Measurements from ENCODE around the gene GAL3ST2.
"Not testable (repeated sequence)": the region's sequence is repeated elsewhere in the genome, so short reads cannot be mapped to it uniquely, and the experiment has no call there.

Gene GAL3ST2

DNA sequence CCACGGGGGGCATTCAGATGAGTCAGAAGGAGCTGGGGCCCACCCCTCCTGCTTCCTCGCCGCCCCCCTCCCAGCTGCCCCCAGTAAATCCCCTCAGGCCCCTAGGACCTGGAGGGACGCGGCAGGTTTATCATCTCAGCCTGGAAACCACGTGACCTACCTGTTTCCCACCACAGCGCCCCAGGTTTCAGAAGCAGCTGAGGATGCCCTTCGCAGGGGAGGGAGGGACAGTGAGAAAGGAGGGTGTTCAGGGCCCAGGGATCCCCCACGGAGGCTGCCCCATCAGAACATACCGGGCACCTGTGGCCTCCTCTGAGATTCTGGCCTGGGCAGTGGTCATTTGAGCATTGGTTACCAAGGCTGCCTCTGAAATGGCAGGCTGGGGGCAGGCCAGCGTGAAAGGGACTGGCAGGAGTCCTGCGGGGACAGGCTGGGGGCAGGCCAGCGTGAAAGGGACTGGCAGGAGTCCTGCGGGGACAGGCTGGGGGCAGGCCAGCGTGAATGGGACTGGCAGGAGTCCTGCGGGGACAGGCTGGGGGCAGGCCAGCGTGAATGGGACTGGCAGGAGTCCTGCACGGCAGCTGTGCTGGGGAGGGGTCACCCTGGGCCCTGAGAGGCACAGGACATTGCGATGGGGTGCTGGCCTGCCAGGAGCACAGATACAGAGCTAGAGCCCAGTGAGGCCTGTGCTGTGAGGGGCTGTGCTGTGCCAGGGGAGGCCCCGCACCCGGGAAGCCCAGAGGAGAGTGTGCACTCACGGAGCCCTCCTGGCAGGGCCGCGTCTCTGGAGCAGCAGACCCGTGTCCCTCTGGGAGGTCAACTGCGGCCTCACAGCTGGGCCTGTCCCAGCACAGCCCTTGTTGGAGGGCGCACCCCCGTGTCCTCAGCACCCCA is 33.9 kb downstream of the GAL3ST2 start:
- DNase-seq = no peak

DNA sequence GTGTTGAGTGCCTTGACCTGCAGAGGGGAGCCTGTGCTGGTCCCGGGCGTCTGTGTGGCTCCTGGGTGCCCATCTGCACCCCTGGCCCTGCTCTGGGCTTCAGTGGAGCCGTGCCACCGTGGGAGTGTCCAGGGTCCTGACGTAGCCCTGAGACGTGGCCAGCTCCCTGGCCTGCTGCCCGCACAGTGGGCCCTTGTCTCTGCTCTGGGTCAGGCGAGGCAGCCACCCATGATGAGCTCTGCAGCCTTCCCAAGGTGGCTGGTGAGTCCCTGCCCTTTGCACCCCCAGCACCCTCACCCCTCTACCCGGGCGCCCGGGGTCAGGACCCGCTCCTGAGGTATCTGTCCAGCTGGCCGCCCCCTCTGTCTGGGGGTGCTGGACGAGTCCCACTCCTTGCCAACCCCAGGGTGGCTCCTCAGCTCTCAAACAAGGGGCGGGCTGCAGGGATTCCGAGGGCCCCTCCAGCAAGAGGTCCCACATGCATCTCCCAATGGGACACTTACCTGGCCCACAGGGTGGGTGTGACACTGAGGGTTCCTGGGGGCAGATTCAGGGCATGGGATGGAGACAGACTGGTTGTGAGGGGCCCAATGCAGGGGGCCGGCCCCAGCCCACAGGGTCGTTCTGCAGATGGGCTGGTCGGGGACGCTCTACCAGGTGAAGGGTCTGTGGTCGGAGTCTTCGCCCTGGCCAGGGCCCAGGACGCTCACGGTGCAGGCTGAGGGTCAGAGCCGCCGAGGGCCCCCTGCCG is 34.8 kb downstream of the GAL3ST2 start:
- no peak for DNase-seq

GRCh38 chr2:241811952-241812729 is 35.5 kb downstream of the GAL3ST2 start:
- DNase-seq = no peak

DNA sequence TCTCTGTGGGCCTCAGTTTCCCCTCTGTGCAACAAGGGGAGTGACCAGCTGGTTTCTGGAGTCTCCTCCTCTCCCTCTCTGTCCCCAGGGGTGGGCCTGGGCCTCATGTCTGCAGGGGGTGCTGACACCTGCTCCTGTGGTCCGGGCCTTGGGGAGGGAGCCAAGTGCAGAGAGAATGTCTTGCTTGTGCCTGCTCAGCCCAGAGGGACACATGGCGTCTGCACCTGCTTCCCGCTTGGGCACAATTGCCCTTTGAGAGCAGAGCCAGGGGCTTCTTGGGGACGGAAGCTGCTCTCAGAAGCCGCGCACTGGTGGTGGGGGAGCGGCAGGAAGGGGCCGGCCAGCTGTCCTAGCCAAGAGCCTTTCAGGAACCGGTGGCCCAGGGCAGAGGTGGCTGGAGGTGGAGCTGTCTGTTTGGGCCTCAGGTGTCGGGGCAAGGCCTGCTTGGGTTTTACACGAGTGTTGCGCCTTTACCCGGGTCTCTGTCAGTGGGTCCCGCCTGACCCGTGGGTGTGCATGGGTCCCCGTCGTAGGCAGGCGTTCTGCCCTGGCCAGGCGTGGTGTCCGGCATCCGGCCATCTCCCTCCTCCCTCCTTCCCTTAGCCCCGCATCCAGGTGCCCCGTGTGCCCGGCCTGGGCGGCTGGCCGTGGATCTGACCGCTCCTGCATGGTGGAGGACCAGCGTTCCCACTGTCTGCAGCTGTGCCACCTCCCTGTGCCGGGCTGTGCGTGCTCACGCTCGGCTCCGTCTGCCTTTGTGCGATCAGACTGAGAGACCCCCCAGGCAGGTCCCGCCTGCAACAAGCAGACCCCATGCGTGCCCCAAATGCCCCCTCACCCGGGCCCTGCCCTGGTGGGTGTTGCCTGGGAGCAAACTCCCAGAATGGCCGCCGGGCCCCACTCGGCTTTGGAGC is 36.4 kb downstream of the GAL3ST2 start:
- DNase-seq = no peak

DNA sequence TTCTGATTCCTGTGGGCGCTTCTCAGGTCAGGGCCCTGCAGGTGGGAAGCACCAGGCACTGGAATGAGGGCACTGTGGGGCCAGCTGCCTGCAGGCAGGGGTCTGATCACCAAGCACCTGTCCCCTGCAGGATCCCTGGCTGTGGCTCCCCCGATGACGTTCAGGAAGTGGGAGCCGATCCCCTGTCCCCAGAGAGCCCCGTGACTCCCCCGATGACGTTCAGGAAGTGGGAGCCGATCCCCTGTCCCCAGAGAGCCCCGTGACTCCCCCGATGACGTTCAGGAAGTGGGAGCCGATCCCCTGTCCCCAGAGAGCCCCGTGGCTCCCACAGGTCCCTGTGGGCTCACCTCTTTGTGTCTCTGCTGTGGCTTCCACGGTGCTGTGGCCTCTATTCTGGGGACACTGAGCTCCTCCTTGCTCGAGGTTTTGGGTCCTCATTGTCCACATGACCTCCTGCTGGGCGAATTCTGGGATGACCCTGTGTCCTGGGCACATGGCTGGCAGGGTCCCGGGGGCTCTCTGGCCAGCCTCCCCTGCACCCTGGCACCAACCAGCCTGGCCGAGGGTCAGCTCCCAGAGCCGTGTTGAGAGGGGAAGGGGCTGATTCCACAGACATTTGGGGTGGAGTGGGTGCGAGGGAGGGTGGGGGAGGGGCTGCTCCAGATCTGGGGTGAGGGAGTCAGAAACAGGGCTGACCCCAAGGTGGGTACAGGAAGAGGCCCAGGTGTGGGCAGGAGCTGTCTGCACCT is 37.2 kb downstream of the GAL3ST2 start:
- no peak for DNase-seq

GRCh38 chr2:241814393-241814642 is 37.7 kb downstream of the GAL3ST2 start:
- DNase-seq = no peak

DNA sequence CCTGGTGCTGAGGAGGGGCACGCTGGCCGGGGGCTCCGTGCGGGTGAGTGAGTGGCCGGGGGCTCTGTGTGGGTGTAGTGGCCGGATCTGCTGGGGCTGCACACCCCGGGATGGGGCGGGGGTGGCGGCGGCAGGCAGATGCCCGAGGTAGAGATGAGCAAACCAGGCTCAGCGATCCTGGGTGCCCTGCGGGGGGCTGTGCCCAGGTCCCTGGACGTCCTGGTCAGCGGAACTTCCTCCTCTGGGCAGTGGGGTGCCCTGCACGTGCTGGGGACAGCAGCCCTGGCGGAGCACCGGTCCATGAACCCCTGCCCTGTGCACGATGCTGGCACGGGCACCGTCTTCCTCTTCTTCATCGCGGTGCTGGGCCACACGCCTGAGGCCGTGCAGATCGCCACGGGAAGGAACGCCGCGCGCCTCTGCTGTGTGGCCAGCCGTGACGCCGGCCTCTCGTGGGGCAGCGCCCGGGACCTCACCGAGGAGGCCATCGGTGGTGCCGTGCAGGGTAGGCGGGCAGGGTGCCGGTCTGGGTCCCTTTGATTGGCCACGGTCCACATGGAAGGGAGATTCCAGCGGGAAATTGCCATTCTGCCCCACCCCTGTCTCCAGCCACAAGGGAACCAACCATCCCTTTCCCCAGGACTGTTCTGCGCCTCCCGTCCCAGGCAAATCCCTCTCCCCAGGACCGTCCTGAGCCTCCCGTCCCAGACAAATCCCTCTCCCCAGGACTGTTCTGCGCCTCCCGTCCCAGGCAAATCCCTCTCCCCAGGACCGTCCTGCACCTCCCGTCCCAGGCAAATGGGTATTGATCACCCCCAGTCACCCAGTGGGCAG is 38.2 kb downstream of the GAL3ST2 start:
- no peak for DNase-seq

GRCh38 chr2:241815477-241816430 is 39.1 kb downstream of the GAL3ST2 start:
- no peak for DNase-seq

DNA sequence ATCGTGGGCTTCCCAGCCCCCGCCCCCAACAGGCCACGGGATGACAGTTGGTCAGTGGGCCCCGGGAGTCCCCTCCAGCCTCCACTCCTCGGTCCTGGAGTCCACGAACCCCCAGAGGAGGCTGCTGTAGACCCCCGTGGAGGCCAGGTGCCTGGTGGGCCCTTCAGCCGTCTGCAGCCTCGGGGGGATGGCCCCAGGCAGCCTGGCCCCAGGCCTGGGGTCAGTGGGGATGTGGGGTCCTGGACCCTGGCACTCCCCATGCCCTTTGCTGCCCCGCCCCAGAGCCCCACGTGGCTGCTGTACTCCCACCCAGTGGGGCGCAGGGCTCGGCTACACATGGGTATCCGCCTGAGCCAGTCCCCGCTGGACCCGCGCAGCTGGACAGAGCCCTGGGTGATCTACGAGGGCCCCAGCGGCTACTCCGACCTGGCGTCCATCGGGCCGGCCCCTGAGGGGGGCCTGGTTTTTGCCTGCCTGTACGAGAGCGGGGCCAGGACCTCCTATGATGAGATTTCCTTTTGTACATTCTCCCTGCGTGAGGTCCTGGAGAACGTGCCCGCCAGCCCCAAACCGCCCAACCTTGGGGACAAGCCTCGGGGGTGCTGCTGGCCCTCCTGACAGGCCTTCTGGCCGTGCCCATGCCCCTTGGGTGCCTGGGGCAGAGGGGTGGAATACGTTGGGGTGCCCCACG is 40.0 kb downstream of the GAL3ST2 start:
- DNase-seq = no peak

DNA sequence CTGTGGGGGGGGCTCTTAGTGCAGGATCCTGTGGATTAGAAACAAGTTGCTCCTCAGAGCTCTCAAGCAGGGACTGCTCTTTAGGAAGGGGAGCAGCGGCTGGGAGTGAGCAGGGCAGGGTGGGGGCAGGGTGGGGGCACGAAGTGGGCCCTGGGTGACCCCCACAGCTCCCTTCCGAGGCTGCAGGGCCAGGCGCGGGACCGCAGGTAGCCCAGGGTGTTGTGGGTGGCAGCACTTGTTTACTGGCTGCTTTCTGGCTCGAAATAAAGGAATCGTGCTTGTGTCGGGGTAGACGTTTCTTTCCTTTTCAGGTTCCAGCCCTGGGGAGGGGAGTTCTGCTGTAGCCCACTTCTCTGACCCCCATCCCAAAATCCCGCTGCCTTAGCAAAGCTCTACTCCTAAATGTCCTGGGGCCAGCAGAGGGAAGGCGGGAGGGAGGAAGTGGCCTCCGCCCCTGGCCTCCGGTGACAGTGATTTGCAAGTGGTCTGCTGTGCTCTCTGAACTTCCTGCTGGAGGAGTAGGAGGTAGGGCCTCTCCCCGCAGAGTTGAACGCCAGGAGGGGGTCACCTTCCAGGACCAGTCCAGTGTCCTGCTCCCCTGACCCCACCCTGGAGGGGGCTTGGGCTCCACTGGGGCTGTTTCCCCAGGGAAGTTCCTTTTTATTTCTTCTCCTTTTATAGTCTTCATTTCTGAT is 40.7 kb downstream of the GAL3ST2 start:
- DNase-seq = no peak

DNA sequence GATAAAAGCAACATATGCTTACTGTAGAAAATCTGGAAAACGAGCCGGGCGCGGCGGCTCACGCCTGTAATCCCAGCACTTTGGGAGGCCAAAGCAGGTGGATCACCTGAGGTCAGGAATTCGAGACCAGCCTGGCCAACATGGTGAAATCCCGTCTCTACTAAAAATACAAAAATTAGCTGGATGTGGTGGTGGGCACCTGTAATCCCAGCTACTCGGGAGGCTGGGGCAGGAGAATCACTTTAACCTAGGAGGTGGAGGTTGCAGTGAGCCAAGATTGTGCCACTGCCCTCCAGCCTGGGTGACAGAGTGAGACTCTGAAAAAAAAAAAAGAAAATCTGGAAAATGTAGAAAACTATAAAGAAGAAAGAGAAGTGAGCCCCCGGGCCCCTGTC is 41.2 kb downstream of the GAL3ST2 start:
- not testable (repeated sequence) for DNase-seq

DNA sequence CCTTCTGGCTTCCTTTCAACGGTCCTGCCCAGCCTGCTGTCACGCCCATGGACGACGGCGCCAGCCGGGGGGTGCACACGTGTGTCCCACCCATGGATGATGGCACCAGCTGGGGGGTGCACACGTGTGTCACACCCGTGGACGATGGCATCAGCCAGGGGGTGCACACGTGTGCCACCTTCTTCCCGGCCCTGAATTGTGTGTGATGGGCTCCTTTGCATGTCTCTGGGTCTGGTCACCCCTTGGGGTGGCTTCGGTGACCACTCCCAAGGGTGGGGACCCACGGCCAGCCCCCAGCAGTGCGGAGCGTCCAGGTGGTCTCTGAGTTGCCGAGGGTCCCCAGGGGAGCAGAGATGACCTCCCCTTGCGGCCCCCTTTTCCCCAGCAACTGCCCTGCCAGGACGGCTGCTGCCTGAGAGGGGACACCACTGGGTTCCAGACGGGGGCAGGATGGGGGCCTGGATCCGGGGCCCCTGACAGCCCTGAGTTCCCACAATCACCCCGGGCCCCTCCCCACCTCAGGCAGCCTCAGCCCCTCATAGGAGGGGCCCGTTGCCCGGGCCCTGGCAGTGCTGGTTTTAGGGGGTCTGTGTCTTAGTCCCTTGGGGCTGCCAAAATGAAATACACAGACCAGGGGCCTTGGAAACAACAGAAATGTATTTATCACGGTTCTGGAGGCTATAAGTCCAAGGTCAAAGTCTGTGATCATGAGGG is 41.8 kb downstream of the GAL3ST2 start:
- no peak for DNase-seq

DNA sequence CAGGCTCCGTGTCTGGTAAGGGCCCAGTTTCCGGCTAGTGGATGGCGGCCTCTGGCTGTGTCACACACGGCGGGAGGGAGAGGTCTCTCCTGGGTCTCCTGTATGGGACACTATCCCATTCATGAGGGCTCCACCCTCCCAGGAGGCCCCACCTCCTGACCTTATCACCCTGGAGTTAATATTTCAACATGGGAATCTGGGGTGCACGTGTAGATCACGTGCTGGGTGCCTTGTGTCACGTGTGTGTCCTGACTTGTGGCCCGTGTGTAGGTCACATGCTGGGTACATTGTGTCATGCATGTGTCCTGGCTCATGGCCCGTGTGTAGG is 42.3 kb downstream of the GAL3ST2 start:
- DNase-seq = no peak

DNA sequence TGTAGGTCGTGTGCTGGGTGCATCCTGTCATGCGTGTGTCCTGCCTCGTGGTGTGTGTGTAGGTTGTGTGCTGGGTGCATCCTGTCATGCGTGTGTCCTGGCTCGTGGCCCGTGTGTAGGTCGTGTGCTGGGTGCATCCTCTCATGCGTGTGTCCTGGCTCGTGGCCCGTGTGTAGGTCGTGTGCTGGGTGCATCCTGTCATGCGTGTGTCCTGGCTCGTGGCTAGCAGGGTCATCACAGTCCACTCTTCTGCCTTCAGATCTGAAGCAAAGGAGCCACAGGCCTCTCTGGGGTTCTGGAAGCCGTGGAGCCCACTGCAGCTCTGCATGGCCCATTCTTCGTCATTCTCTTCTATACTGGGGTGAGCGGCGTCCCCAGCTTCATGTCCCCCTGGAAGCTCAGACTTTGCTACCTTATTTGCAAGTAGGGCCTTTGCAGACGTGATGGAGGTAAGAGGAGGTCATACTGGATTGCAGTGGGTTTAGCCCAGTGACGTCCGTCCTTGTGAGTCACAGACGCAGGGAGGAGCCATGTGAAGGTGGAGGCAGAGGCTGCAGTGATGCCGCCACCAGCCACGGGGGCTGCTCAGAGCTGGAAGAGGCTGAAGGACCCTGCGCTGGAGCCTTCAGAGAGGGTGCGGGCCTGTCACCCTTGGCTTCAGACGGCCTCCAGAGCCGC is 43.5 kb downstream of the GAL3ST2 start:
- not testable (repeated sequence) for DNase-seq

DNA sequence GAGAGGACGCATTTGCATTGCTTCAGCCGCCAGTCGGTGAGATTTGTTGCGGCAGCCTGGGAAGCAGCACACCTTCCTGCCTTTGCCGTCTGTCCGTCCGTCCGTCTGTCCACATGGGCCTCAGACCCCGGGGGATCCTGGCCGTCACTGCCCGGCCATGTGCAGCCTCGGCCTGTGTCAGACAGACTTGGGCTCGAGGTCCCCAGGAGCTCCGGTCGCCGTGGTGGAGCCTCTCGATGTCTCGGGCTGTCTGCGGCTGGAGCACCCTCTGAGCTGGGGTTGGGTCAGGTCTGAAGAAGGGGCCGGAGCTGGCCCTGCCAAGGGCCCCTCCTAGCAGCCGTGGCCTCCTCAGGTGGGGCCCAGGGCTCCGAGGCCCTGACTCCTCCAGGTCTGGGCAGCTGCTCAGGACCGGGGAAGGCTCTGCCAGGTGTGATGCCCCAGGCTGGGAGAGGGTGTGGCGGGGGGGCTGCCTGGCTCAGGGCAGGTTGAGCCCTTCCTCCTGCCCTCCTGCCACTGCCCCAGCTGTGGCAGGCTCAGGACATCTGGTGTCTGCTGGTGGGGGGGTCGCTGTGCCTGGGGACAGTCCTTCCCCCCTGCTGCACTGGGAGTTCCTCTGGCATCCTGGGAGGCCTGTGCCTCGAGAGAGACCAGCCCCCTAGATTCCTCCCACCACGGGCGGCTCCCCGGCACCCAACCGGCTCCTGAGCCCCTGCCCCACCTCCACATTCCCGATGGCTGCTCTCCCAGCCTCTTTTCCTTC is 44.2 kb downstream of the GAL3ST2 start:
- DNase-seq = no peak

DNA sequence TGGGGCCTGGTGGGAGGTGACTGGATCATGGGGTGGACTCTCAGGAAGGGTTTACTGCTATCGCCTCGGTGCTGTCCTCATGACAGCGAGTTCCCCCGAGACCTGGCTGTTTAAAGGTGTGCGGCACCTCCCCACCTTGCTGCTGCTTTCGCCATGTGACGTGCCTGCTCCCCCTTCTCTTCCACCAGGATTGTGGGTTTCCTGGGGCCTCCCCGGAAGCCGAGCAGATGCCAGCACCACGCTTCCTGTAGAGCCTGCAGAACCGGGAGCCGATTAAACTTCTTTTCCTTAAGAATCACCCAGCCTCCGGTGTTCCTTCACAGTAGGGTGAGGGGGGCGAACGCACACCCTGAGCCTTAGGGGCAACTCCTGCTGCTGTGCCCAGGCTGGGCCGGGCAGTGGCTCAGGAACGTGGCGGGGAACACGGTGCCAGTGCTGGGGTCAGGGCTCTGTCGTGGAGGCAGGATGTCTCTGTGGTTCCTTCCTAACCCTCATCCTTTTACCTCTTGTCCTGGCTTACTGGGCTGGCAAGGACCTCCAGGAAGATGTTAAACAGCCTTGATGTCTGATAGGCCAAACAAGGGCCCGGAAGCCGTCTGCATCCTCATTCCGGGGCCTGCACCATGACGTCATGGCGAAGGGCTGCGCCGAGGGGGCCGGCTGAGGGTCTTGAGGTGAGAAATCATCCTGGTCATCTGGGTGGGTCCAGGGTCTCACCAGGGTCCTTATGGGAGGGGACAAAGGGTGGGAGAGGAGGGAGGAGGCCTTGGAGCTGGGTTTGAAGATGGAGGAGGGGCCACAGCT is 45.0 kb downstream of the GAL3ST2 start:
- DNase-seq = no peak
